KMS-11 (cell line): ENCODE measurements around the gene TNFRSF11A.

Experiments used
- H2AFZ ChIP-seq: fragments of 200-600 bp; sonication (generic); 2 replicates; pipeline ENCODE4 v1.6.1; 2016; ENCODE audit warnings: antibody characterized with exemption, mixed run types, low read depth
- H3K27ac ChIP-seq: fragments of 200-600 bp; sonication (generic); 2 replicates; pipeline ENCODE4 v1.6.1; 2016; ENCODE audit warnings: mild to moderate bottlenecking, mixed run types
- H3K27me3 ChIP-seq: fragments of 200-600 bp; sonication (generic); 2 replicates; pipeline ENCODE4 v1.6.1; 2017; ENCODE audit warnings: mild to moderate bottlenecking, low read depth, mixed run types, moderate library complexity; ENCODE audit not compliant: insufficient read depth
- H3K36me3 ChIP-seq: fragments of 200-600 bp; sonication (generic); 2 replicates; pipeline ENCODE4 v1.6.1; 2017; ENCODE audit warnings: mild to moderate bottlenecking, mixed run types; ENCODE audit not compliant: insufficient read depth
- H3K4me1 ChIP-seq: fragments of 200-600 bp; sonication (generic); 2 replicates; pipeline ENCODE4 v1.6.1; 2016; ENCODE audit warnings: mild to moderate bottlenecking, low read depth, mixed run types; ENCODE audit not compliant: poor library complexity, severe bottlenecking
- H3K4me2 ChIP-seq: fragments of 200-600 bp; sonication (generic); 2 replicates; pipeline ENCODE4 v1.7.0; 2016; ENCODE audit warnings: mild to moderate bottlenecking, mixed run types
- H3K4me3 ChIP-seq: fragments of 200-600 bp; sonication (generic); IDR thresholded peaks from 2 replicates; pipeline ENCODE4 v1.6.1; 2017; ENCODE audit warnings: low read depth, low read length, mixed read lengths; ENCODE audit not compliant: insufficient read depth
- H3K79me2 ChIP-seq: fragments of 200-600 bp; sonication (generic); 2 replicates; pipeline ENCODE4 v1.6.1; 2016; ENCODE audit warnings: low read depth, mixed run types; ENCODE audit not compliant: insufficient read depth
- H3K9ac ChIP-seq: fragments of 200-600 bp; sonication (generic); 2 replicates; pipeline ENCODE4 v1.6.1; 2016; ENCODE audit warnings: mild to moderate bottlenecking, mixed run types
- H4K20me1 ChIP-seq: fragments of 200-600 bp; sonication (generic); 2 replicates; pipeline ENCODE4 v1.6.1; 2016; ENCODE audit warnings: mild to moderate bottlenecking, mixed run types; ENCODE audit not compliant: insufficient read depth
- TF ChIP-seq, protein P1 (sequence below): fragments of 200-600 bp; sonication (generic); conservative IDR thresholded peaks from 2 replicates; pipeline ENCODE4 v1.6.1; 2017; ENCODE audit warnings: low read depth, mild to moderate bottlenecking, antibody characterized with exemption, low read length, moderate library complexity, mixed read lengths

The TNFRSF11A gene

DNA sequence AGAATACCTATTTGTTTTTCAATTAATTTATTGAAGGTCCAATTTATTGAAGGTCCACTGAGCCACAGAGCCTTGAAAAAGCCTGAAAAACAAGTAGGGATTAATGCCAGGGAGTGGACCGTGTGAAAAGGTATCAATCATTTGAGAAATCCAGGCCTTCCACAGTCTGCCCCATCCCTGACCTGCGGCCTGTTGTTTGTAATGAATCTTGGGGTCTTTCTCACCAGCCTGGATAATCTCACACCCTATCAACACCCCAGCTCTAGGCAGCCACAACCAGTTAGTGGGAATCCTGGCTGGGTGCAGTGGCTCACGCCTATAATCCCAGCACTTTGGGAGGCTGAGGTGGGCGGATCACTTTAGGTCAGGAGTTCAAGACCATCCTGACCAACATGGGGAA, 47.8 kb downstream of the TNFRSF11A start:
- Histone ChIP-seq H4K20me1 (no peaks in the 10 kb centered on the region), H3K27ac (no peak overlapping the region), H3K4me1 (no peaks in the 10 kb centered on the region), H2AFZ (no peak overlapping the region), H3K27me3 (no peaks in the 10 kb centered on the region), H3K36me3 (no peaks in the 10 kb centered on the region), H3K79me2 (no peaks in the 10 kb centered on the region), H3K4me3 (no peak overlapping the region), H3K9ac (no peak overlapping the region), H3K4me2 (no peak overlapping the region)
- TF ChIP-seq, protein P1, sequence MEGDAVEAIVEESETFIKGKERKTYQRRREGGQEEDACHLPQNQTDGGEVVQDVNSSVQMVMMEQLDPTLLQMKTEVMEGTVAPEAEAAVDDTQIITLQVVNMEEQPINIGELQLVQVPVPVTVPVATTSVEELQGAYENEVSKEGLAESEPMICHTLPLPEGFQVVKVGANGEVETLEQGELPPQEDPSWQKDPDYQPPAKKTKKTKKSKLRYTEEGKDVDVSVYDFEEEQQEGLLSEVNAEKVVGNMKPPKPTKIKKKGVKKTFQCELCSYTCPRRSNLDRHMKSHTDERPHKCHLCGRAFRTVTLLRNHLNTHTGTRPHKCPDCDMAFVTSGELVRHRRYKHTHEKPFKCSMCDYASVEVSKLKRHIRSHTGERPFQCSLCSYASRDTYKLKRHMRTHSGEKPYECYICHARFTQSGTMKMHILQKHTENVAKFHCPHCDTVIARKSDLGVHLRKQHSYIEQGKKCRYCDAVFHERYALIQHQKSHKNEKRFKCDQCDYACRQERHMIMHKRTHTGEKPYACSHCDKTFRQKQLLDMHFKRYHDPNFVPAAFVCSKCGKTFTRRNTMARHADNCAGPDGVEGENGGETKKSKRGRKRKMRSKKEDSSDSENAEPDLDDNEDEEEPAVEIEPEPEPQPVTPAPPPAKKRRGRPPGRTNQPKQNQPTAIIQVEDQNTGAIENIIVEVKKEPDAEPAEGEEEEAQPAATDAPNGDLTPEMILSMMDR: no peak

DNA sequence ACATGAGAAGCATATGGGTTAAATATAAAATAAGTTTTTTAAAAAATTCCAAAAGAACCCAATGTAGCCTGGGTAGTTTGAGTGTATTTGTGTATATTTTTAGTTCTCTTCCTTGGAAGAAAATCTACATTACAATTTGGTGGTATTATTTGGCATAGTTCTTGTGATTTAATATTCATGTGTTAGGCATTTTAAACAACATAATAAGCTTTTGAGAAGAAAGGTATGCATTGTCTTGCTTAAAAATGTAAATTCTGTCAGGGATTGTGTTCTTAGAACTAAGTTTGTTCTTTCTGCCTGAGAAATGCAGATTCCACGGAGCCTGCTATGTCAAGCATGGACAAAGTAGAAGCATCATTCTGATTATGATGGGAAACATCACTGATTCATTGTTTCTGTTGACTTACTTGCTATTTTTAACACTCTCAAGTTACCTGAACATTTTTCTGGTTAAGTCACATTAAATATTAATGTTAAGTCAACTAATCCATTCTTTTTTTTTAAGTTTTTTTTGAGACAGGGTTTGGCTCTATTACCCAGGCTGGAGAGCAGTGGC, 49.4 kb downstream of the TNFRSF11A start:
- Histone ChIP-seq H3K9ac (no peak overlapping the region), H2AFZ (no peak overlapping the region), H3K36me3 (no peaks in the 10 kb centered on the region), H3K27me3 (no peaks in the 10 kb centered on the region), H3K79me2 (no peaks in the 10 kb centered on the region), H3K4me2 (no peak overlapping the region), H3K4me3 (no peak overlapping the region), H3K27ac (no peak overlapping the region), H4K20me1 (no peaks in the 10 kb centered on the region), H3K4me1 (no peaks in the 10 kb centered on the region)
- TF ChIP-seq, protein P1: no peak

DNA sequence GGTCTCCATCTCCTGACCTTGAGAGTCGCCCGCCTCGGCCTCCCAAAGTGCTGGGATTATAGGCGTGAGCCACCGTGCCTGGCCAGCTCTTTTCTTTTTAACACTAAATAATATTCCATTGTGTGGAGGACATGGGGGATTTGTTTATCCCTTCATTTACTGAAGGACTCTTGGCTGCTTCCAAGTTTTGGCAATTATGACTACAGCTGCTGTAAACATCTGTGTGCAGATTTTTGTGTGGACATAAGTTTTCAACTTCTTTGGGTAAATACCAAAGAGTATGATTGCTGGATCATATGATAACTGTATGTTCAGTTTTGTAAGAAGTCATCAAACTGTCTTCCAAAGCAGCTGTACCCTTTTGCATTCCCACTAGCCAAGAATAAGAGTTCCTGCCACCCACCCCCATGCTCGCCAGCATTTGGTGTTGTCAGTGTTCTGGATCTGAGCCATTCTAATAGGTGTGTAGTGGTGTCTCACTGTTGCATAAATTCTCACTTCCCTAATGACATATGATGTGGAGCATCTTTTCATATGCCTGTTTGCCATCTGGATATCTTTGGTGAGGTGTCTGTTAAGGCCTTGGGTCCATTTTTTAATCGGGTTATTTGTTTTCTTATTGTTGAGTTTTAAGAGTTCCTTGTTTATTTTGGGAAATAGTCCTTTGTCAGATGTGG, 52.2 kb downstream of the TNFRSF11A start:
- H3K4me2 ChIP-seq: no peak overlapping the region
- H4K20me1 ChIP-seq: no peaks in the 10 kb centered on the region
- no peaks in the 10 kb centered on the region for H3K79me2 ChIP-seq
- H3K36me3 ChIP-seq: no peaks in the 10 kb centered on the region
- H3K4me3 ChIP-seq: no peak overlapping the region
- no peak overlapping the region for H3K9ac ChIP-seq
- H3K27me3 ChIP-seq: no peaks in the 10 kb centered on the region
- H3K4me1 ChIP-seq: no peaks in the 10 kb centered on the region
- no peak overlapping the region for H2AFZ ChIP-seq
- H3K27ac ChIP-seq: no peak overlapping the region
- TF ChIP-seq, protein P1: no peak

DNA sequence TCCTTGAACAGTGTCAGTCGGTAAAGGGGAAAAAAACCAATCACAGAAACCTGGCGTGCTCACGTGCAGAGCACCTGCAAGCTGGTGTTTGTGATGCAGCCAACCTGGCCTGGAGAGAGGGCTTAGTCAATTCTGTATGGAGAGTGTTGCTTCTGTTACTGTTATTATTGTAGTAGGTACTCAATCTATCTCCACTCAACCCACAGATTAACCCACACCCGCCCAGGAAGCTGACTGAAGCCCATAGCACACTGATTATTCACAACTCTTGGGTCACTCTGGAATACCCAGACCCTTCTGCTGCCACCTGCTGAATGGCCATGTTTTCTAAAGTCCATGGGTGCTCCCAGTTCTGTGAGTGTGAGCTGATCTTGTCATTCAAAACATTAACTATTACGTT, 53.9 kb downstream of the TNFRSF11A start:
- TF ChIP-seq, protein P1: no peak
- no peak overlapping the region for H3K4me2 ChIP-seq
- no peaks in the 10 kb centered on the region for H3K79me2 ChIP-seq
- H3K36me3 ChIP-seq: no peaks in the 10 kb centered on the region
- H3K27ac ChIP-seq: no peak overlapping the region
- H3K4me3 ChIP-seq: no peak overlapping the region
- no peak overlapping the region for H2AFZ ChIP-seq
- no peaks in the 10 kb centered on the region for H3K27me3 ChIP-seq
- no peaks in the 10 kb centered on the region for H4K20me1 ChIP-seq
- H3K9ac ChIP-seq: no peak overlapping the region
- no peaks in the 10 kb centered on the region for H3K4me1 ChIP-seq
